Measurements from ENCODE around the gene FXYD6.

DNA sequence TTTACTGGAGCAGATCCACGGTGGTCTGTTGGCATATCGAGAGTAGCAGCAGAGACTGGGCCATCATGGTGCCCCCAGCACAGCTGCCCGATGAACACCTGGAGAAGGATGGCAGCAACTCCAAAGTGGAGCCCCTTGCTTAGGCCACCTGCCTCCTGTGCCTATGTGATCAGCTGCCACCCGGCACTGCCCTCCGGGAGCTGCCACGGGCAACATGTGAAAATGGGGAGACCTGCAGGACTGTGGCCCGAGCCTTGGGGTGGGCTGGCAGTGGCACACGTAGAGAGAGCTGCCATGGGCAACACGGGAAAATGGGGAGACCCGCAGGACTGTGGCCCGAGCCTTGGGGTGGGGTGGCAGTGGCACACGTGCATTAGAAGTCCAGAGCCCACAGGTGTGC lies 55.0 kb downstream of the FXYD6 start:
- TF ChIP-seq, protein P1, sequence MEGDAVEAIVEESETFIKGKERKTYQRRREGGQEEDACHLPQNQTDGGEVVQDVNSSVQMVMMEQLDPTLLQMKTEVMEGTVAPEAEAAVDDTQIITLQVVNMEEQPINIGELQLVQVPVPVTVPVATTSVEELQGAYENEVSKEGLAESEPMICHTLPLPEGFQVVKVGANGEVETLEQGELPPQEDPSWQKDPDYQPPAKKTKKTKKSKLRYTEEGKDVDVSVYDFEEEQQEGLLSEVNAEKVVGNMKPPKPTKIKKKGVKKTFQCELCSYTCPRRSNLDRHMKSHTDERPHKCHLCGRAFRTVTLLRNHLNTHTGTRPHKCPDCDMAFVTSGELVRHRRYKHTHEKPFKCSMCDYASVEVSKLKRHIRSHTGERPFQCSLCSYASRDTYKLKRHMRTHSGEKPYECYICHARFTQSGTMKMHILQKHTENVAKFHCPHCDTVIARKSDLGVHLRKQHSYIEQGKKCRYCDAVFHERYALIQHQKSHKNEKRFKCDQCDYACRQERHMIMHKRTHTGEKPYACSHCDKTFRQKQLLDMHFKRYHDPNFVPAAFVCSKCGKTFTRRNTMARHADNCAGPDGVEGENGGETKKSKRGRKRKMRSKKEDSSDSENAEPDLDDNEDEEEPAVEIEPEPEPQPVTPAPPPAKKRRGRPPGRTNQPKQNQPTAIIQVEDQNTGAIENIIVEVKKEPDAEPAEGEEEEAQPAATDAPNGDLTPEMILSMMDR (IDR thresholded peaks at IDR 0.05), result no peak
- no peak for TF ChIP-seq POLR2A (IDR thresholded peaks at IDR 0.05)

Data from adrenal gland (tissue), 5 donors.